22Rv1 (cell line): ENCODE results near the gene VASN.

Source experiments
- CTCF ChIP-seq: fragments of 450-650 bp; IDR thresholded peaks from 2 replicates; pipeline ENCODE4 v1.5.1; 2017; ENCODE audit warnings: mild to moderate bottlenecking
- ZFX ChIP-seq: fragments of 450-650 bp; IDR thresholded peaks from 2 replicates; pipeline ENCODE4 v1.6.1; 2017; ENCODE audit warnings: antibody characterized with exemption, borderline replicate concordance

- TF ChIP-seq ZFX = no peak
- no peak for TF ChIP-seq CTCF
Observed at GRCh38 chr16:4323845-4324488, 47.7 kb upstream of the VASN start.
